HS-5 (cell line): ENCODE results near the gene FAM184B.
A peak's percentile ranks its signal among the peaks of the same experiment; 100 is the strongest.
"Not testable (repeated sequence)": the region's sequence is repeated elsewhere in the genome, so short reads cannot be mapped to it uniquely, and the experiment has no call there.

Experiments
- DNase-seq: peaks from one replicate; pipeline ENCODE4 v3.0.0-alpha.2; 2012; ENCODE audit warnings: low read depth

The FAM184B gene

DNA sequence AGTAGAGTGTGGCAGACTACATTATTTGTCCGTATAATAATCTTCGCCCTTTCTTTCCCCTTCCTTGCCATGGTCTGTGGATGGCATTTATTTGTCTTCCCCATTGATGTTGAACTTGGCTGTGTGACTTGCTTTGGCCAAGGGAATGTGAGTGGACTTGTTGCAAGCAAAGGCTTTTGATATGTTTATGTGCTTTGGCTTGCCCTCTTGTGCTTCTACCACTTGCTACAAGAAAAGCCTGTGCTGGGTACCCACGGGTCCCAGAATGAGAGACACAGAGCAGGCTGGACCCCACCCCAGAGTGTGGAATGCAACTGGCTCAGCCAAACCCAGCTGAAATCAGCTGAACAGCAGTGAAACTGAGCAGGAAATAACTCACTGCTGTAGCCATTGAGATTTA is 63.0 kb downstream of the FAM184B start:
- no peak for DNase-seq

DNA sequence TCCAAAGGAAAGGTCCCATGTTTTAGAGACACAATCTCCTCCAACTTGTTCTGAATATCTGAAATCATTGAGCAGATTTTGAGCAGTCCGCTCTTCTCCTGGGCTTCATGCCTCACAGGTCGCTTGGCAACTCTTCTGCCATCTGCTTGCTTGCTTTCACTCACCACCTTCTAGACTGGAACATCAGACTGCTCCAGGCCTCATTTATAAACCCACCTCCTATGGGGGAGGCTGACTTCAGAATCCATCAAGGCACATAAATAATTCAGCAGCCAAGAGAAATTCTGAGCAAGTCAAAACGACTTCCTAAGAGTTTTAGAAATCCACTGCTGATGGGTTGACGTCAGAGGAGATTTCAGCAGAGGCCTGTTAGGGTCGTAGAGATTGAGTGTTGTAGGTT is 64.1 kb downstream of the FAM184B start:
- no peak for DNase-seq

DNA sequence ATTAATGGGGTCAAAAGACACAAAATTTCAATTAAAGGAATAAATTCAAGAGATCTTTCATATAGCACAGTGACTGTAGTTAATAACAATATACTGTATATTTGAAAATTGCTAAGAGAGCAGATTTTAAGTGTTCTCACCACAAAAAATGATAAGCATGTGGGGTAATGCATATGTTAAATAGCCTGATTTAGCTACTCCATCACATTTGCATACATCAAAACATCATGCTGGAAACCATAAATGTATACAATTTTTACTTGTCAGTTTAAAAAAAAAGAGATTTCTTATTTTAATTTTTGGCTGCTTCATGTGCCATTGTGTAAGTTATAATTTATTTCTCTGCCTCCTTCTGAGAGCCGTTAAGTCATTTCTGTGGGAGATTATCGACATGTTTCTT is 65.9 kb downstream of the FAM184B start:
- no peak for DNase-seq

- DNase-seq: no peak
Observed at GRCh38 chr4:17713779-17714178, 67.6 kb downstream of the FAM184B start.

GRCh38 chr4:17712166-17712565 is 69.3 kb downstream of the FAM184B start:
- DNase-seq: no peak

DNA sequence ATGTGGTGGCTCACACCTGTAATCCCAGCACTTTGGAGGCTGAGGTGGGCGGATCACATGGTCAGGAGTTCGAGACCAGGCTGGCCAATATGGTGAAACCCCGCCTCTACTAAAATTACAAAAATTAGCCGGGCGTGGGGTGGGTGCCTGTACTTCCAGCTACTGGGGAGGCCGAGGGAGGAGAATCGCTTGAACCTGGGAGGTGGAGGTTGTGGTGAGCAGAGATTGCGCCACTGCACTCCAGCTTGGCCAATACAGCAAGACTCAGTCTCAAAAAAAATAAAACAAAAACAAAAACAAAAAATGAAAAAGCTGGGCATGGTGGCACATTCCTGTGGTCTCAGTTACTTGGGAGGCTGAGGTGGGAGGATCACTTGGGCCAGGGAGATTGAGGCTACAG is 70.2 kb downstream of the FAM184B start:
- DNase-seq: not testable (repeated sequence)

- no peak for DNase-seq
Observed at GRCh38 chr4:17709763-17710068, 71.7 kb downstream of the FAM184B start.

DNA sequence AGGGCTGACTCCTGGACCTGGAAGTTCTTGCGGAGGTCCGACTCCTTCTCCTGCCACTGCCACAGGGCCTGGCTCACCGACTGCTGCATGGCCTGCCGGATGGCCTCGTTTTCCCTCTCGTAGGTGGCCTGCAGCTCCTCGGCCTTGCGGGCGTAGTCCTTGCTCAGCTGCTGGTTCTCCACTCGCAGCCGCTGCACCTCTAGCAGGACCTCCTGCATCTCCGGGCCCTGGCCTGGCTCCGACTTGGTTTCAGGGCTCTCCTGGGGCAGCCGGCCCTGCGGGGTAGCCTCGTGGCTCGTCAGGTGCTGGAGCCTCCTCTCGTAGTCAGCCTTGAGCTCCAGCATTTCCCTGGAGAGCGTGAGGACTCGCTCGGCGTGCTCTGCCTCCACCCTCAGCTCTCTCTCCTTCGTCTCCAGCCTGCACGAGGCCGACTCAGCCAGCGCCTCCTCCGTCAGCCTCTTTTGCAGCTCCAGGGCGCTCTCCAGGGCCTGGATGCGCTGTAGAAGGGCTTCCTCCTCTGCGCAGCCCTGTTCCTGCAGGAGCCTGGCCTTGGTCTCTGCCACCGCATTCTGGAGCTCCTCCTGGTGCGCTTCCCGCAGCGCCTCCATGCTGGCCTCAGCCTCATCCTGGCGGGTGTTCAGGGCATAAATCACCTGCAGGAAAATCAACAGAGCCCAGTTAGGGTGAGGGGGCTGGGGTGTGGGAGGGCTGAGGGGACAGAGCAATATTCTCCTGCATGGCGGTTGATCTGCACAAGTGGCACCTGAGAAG is 72.2 kb downstream of the FAM184B start:
- DNase-seq: no peak

GRCh38 chr4:17707671-17708070 is 73.8 kb downstream of the FAM184B start:
- no peak for DNase-seq

DNA sequence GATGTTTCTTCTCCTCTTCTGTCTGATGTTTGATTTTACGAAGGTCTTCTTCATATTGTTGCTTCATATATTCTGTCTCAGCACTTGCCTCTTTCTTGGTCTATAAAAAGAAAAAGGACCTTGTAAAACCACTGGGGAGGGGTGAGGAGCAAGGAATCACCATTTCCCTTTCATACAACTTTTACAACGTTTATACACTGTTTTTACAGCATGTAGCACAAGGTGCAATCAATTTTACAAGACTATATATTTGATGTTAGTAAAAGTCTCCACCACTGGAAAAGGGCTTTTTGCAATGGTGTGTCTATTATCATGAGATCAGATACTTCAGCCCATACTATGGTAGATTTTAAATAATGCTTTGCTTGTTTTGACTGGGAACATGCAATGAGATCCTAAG is 76.3 kb downstream of the FAM184B start:
- DNase-seq: no peak

- no peak for DNase-seq
Observed at GRCh38 chr4:17704020-17704650, 77.3 kb downstream of the FAM184B start.

DNA sequence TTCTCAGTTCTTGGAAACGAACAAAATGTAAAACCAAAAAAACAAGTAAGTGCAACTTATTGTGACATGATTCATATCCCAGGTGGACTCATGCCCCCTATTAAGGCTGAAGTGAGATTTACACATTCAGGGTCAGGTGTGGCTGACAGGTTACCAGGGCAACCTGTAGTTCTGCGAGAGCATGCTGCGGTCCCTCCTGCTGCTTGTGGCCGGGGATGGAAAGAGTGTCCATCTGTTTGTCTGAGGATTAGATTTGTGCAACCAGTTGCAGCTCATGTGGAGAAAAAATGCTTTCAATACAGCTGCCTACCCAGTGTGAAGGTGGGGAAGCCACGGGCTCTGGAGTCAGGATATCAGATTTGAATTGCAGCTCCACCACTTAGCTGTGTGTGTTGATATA is 78.8 kb downstream of the FAM184B start:
- no peak for DNase-seq

GRCh38 chr4:17701882-17702281 is 79.5 kb downstream of the FAM184B start:
- no peak for DNase-seq

GRCh38 chr4:17701138-17701839 is 80.1 kb downstream of the FAM184B start:
- no peak for DNase-seq

DNA sequence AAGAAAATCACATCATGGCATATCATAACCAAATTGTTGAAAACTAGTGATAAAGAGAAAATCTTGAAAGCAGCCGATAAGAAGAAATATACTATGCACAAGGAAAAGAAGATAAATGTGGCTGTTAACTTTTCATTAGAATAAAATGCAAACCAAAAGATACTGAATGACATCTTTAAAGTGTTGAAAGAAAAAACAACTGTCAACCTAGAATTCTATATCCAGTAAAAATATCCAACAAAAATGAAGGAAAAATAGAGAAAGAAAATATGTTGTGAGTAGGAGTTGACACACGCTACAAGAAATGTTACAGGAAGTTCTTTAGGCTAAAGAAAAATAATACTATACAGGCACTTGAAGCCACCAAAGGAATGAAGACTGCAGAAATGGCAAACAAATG is 82.0 kb downstream of the FAM184B start:
- DNase-seq: no peak

DNA sequence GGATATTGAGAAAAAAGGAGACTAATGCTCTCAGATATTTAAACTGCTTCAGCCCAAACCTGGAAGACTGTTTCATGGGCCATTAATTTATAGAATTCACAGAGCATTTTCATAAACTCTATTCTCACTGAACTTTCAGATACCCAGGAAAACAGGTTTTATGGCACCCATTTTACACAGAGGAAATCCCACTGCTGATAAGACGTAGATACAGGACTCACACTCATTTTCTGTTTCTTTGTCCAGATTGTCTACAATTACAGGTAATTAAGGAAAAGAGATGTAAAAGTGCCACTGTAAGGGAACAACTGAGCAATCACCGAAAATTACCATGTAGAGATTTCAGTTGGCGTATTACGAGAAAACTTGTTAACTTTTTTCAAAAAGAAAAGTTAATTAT is 83.3 kb downstream of the FAM184B start:
- no peak for DNase-seq

- DNase-seq: no peak
Observed at GRCh38 chr4:17695341-17695740, 86.1 kb downstream of the FAM184B start.

- DNase-seq: no peak
Observed at GRCh38 chr4:17694552-17694951, 86.9 kb downstream of the FAM184B start.

DNA sequence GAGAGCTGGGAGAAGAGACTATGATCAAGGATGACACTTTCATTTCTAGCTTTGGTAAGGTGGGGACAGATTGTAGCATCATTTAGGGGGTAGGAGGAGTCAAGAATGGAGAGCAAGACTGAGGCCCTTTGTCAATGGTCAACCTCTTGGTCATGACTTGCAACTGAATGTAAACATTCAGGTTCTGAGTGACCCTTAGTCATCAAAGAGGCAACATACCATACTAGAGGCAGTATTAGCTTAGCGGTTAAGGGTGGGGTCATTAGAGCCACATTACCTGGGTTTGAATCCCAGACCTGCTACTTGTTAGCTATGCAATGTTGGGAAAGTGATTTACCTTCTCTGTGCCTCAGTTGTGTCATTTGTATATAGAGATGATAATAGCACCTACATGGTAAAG is 90.5 kb downstream of the FAM184B start:
- DNase-seq: no peak

- no peak for DNase-seq
Observed at GRCh38 chr4:17690135-17690534, 91.3 kb downstream of the FAM184B start.

GRCh38 chr4:17688011-17688441 is 93.4 kb downstream of the FAM184B start:
- DNase-seq: peak; percentile 3

DNA sequence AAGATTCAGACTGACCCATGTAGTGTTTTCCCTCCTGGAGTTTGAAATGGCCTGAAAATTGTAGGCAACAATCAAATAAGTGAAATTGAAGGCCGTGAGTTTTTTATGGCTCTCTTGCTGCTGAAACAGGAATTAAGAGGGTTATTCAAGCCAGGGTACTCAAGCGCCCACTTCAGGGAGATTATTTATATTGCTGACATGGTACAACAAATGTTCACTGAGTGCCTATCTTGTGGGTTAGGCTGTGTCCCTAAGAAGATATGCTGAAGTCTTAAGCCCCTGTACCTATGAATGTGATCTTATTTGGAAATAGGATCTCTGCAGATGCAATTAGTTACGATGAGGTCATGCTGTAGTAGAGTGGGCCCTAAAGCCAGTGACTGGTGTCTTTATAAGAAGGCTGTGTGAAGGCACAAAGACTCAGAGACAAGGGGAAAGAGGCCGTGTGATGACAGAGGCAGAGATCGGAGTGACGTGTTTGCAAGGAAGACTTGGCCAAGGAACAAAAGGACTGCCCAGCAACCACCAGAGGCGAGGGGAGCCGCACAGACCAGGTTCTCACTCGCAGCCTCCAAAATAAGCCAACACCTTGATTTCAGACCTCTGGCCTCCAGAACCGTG is 94.1 kb downstream of the FAM184B start:
- no peak for DNase-seq

DNA sequence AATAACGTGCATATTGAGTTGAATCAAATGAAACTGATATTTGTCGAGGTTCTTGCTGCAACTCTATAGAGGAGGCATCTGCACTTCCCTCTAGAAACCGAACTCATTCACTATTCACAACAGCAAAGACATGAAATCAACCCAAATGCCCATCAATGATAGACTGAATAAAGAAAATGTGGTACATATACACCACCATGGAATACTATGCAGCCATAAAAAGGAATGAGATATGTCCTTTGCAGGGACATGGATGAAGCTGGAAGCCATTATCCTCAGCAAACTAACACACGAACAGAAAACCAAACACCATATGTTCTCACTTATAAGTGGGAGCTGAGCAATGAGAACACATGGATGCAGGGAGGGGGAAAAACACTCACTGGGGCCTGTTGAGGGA is 96.8 kb downstream of the FAM184B start:
- DNase-seq: not testable (repeated sequence)
